Activated T-cell treated with anti-CD3 and anti-CD28 coated beads for 48 hours (primary cell): Measurements from ENCODE around the gene IRF1.

Experiments used
- DNase-seq: peaks from one replicate; pipeline ENCODE4 v3.0.0-alpha.2; 2020; ENCODE audit warnings: low read depth

IRF1 gene

DNA sequence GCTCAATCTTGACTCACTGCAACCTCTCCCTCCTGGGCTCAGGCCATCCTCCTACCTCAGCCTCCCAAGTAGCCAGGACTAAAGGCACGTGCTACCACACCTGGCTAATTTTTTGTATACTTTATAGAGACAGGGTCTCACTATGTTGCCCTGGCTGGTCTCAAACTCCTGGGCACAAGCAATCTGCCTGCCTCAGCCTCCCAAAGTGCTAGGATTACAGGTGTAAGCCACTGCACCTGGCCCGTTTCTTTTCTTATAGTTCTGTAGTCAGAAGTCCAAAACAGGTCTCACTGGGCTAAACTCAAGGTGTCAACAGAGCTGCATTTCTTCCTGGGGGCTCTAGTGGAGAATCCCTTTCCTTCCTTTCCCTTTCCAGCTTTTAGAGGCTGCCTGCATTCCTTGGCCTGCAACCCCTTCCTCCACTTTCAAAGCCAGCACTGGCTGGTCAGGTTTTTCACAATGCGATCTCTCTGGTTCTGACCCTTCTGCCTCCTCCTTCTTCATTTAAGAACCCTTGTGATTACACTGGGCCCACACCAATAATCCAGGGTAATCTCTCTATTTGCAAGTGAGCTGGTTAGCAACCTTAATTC lies 16.3 kb downstream of the IRF1 start:
- DNase-seq = no peak

DNA sequence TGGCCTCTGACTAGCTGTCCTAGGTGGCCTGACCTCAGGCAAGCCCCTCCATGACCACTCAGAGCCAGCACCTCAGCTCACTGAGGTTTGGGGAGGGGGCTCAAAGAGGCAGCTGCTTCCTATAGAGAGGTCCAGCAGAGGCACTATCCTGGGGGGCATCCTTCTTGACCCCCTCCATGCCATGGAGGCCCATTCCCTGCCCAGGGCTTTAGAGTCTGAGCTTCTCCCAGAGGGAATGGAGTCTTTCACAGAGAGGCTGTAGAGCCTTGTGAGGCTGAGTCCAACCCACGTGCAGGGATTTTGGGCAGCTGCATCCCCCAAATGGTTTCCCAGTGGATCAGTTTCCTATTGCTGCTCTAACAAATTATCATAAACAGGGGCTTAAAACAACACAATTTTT lies 16.9 kb downstream of the IRF1 start:
- no peak for DNase-seq

DNA sequence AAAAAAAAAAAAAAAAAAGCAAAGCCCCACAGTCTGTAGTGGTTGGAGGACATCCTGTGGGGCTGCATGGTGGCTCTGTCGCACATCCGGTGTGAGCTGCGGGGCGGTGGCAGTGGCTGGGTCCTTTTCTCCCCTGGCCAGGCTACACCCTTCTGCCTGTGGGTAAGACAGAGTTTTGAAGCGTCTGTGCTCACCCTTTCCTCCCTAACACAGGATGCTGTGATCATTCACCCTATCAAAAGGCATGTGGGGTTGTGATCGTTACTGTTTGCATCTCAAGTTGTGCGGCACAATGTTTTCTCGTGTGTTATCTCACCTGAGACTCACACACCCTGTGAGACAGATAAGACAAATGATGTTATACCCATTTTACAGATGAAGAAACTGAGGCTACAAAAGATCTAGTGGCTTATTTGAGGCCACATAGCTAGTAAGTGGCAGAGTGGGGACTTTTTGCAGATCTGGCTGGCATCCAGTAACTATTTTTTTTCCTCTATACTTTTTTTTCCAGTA lies 17.5 kb downstream of the IRF1 start:
- no peak for DNase-seq

DNA sequence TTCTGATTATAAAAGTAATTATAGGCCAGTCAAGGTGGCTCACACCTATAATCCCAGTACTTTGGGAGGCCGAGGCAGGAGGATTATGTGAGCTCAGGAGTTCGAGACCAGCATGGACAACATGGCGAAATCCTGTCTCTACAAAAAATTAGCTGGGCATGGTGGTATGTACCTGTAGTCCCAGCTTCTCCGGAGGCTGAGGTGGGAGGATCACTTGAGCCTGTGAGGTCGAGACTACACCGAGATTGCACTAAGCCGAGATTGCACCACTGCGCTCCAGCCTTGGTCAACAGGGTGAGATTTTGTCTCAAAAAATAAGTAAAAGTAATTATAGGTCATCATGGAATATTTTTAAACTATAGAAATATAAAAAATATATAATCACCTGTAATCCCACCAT lies 18.1 kb downstream of the IRF1 start:
- DNase-seq = no peak

DNA sequence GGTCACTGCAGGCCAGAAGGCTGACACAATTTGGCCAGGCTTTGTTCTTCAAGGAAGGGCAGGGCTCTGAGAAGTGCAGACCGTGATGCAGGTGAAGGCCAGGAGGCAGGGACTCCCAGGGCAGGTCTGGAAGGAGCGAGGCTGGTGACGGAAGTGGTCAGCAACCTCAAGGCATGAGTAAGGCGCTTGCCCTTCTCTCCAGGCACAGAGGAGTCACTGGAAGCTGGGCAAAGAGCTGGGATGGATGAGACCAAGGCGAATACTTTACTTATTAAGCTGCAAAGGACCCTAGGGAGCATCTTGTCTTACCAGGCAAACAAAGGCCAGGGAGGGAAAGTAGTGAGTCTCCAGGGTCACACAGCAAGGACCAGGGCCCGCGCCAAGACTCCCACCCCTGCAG lies 18.6 kb downstream of the IRF1 start:
- no peak for DNase-seq

DNA sequence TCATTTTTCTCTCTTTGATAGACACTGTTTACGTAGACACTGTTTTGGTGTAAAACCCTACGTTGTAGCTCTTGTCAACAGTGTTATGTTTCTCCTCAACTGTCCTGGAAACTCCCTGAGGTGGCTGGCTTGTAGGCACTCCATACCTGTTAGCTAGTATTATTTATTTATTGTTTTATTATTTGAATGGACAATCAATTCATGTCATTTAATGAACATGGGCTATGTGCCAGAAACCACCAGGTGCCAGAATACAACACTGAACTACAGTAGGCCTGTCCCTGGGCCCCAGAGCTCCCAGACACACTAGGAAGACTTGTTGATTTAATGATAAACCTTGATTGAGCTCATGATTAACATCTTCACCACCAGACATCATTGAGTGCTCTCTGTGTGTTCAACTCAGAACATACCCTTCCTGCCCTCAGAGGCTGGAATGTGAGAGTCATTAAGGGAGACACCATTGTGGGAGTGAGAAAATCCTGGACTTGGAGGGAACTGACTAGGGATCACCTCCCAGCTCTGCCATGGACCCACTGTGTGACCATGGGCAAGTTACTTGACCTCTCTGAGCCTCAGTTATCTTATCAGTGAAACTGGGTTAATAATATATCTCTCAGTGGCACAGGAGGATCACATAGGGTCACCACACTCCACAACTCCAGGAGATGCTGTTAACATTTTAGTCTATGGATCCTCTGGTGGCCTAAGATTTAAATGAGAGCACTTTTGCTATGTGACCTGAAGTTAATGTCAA lies 19.2 kb downstream of the IRF1 start:
- no peak for DNase-seq

DNA sequence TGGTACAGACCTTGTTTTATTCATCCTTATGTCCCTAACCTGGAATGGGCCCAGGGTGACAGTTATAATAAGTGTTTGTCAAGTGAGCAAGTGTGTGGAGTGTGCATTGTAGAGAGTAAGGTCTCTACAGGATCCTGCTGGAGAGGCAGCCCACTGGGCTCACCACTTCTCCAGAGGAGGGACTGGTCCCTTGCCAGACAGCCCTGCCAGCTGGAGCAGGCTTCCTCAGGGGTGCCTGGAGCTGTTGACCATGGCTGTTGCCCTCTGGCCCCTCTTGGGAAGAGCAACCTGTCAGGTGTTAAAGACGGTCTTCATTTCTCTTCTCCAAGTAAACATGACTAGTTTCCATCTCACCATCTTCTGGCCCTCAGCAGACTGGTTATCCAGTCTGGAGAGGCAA lies 20.0 kb downstream of the IRF1 start:
- DNase-seq = no peak

- DNase-seq = no peak
These were observed 20.6 kb downstream of the IRF1 start for GRCh38 chr5:132470010-132470392.

DNA sequence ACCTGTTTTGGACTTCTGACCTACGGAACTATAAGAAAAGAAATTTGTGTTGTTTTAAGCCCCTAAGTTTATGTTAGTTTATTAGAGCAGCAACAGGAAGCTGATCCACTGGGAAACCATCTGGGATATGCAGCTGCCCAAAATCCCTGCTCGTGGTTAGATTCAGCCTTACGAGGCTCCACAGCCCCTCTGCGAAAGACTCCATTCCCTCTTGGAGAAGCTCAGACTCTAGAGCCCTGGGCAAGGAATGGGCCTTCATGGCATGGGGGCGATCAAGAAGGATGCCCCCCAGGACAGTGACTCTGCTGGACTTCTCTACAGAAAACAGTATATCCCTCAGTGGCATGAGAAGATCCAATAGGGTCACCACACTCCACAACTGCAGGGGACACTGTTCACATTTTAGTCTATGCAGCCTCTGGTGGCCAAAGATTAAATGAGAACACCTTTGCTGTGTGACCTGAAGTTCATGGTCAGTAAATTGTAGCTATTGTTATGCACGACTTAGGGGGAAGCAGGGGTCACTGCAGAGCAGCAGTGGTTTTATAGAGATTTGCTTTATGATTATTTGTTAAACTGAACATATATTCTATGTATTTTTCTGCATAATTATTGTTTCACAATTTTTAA lies 21.1 kb downstream of the IRF1 start:
- DNase-seq = no peak

DNA sequence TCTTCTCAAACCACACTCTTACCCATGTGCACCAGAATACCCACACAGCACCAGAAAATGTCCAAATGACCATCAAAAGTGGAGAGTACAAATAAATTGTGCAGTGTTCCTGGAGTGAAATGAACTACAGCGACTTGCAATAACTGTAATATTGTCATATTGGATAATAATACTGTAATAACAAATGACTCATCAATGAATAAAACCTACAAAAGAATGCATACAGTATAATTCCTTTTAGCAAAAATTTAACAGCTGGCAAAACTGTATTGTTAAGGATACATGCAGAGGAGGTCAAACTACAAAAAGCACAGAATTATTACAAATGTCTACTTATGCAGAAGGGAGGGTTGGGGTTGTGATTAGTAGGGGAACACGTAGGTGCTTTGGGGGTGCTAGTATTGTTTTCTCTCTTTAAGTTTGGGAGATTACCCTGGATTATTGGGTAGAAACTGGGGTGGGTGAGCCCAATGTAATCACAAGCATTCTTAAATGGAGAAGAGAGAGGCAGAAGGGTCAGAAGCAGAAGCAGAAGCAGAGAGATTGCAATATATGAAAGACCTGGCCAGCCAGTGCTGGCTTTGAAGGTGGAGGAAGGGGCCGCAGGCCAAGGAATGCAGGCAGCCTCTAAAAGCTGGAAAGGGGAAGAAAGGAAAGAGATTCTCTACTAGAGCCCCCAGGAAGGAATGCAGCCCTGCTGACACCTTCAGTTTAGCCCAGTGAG lies 21.8 kb downstream of the IRF1 start:
- no peak for DNase-seq

GRCh38 chr5:132467287-132467984 lies 23.1 kb downstream of the IRF1 start:
- no peak for DNase-seq

DNA sequence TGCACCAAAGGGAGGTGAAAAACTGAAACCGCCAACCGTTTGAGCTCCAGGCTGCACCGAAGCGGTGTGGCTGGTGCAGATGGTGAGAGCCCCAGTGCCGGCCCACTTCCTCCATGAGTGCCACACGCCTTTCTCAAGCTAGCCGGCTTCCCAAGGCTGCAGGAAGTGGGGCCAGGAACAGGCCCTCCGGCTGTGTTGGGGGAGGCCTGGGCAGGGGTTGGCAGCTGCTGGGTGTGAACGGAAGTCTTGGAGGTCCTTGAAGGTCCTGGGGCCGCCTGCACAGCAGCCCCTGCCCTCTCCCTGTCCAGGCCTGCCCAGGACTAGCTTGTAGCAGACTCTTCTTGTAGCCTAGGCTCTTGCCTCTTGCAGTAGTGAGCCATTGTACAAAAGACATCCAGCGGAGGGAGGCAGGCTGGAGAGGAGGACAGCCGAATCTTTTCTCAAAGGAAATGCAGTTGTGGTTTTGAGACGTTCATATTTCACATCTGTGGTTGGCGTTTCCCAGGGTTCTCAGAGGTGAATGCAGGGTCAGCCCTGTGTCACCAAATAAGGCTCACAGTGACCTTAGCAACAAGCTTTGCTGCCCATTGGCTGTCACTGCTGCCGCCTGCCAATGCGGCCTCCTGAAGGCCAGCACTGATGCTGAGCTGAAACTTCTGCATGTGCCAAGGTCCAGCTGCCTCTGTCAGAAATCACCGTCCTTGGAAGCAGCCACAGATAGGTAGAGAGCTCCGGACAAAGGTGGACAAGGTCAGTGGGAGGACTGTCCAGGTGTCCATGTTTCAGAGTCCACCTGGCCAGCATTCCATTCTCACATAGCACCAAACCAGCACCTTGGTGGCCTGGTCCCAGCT lies 23.9 kb downstream of the IRF1 start:
- peak; percentile 61 for DNase-seq

GRCh38 chr5:132465059-132465707 lies 25.4 kb downstream of the IRF1 start:
- no peak for DNase-seq

- no peak for DNase-seq
These were observed 26.2 kb downstream of the IRF1 start for GRCh38 chr5:132464156-132464939.

DNA sequence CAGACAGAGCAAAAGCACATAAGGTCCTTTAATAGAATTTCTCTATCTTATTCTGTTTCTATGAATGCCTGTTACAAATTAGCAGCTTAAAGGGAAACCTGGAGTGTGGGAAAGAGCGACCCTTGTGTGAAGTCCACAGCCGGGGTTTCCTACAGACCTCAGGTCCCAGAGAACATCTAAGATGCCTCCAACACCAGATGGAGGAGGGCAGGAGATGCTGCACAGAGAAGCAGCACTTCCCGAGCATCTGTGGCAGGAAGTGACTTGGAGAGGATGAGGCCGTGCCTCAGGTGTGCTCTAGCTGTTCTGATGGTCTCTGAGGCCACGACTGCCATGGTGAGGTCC lies 26.8 kb downstream of the IRF1 start:
- DNase-seq = no peak

- no peak for DNase-seq
These were observed 27.5 kb downstream of the IRF1 start for GRCh38 chr5:132462856-132463745.

DNA sequence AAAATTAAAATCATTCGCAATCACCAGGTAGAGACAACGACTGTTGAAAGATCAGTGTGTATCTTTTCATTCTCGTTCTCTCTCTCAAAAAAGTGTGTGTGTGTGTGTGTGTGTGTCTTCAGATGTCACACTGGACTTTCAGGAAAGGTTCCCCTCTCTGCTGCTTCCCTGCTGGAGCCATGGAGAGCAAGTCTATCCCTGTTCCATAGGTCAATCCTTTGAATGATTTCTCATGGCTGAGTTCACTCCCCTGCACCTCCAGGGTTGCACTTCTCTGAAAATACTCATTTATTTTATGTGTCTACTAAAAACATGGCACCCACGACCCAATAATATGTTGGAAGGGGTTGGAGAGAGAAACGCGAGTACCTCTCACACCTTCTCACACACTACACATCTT lies 28.2 kb downstream of the IRF1 start:
- no peak for DNase-seq

DNA sequence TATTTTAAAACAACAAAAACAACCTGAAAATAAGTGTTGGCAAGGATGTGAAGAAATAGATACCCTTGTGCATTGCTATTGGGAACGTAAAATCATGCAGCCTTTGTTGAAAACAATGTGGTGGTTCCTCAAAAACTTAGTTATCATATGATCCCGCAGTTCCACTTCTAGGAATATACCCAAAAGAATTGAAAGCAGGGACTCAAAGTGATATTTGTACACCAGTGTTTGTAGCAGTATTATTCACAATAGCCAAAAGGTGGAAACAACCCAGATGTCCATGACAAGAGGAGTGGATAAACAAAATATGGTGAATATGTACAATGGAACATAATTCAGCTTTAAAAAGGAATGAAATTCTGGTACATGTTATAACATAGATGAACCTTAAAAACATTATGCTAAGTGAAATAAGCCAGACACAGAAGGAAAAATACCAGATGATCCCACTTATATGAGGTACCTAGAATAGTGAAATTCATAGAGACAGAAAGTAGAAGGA lies 29.0 kb downstream of the IRF1 start:
- DNase-seq = no peak
